Kidney (tissue), 14 donors: ENCODE results near the gene CFH. TPM values are rescaled to one million over a fixed set of nuclear protein-coding genes. Genes with fewer than 3 reads are reported as not detected.
A peak's percentile ranks its signal among the peaks of the same experiment; 100 is the strongest.
"Not testable (repeated sequence)": the region's sequence is repeated elsewhere in the genome, so short reads cannot be mapped to it uniquely, and the experiment has no call there.

ENCODE experiments used
- DNase-seq, 5 donors: peaks; one replicate each; pipeline ENCODE4 v3.0.0-alpha.2; 2013 to 2020
- FAIRE-seq: peaks from 2 replicates; lab custom pipeline; 2012; peaks lifted over from hg19 to GRCh38; lab: Jason Lieb, UNC
- H3K27ac ChIP-seq, 2 donors: one replicate each; pipeline ENCODE4 v1.7.0; 2013; ENCODE audit warnings: low read depth in 2 of 2, low read length in 2 of 2, inconsistent platforms in 1 of 2
- H3K27me3 ChIP-seq: one replicate; pipeline ENCODE4 v1.7.1; 2013; ENCODE audit warnings: low read length, inconsistent platforms; ENCODE audit not compliant: control insufficient read depth, insufficient read depth
- H3K36me3 ChIP-seq, 3 donors: one replicate each; pipeline versions ENCODE4 v1.7.0 to v1.7.1; 2013; ENCODE audit warnings: low read length in 3 of 3, control low read depth in 1 of 3, inconsistent platforms in 1 of 3; ENCODE audit not compliant: insufficient read depth in 3 of 3, control insufficient read depth in 2 of 3
- H3K4me1 ChIP-seq, 3 donors: one replicate each; pipeline versions ENCODE4 v1.7.0 to v1.7.1; 2013; ENCODE audit warnings: low read length in 3 of 3, inconsistent platforms in 1 of 3, low read depth in 1 of 3; ENCODE audit not compliant: control insufficient read depth in 2 of 3, insufficient read depth in 2 of 3
- H3K4me3 ChIP-seq, 3 donors: one replicate each; pipeline versions ENCODE4 v1.7.0 to v1.8.1; 2013; ENCODE audit warnings: low read length in 3 of 3, control low read depth in 1 of 3, inconsistent platforms in 1 of 3
- H3K9ac ChIP-seq, 3 donors: one replicate each; pipeline versions ENCODE4 v1.7.0 to v1.7.1; 2013; ENCODE audit warnings: low read length in 3 of 3, control low read depth in 1 of 3, inconsistent platforms in 1 of 3
- H3K9me3 ChIP-seq, 3 donors: one replicate each; pipeline versions ENCODE4 v1.7.0 to v1.7.1; 2013; ENCODE audit warnings: low read length in 3 of 3, control low read depth in 1 of 3, inconsistent platforms in 1 of 3; ENCODE audit not compliant: control insufficient read depth in 2 of 3, insufficient read depth in 1 of 3
- CTCF ChIP-seq: IDR thresholded peaks from 3 replicates; pipeline ENCODE4 v1.5.1; 2012; ENCODE audit warnings: mild to moderate bottlenecking, moderate library complexity, borderline replicate concordance; ENCODE audit not compliant: insufficient read depth; ENCODE audit errors: extremely low read depth
- intact Hi-C: fragments of 100-400 bp; cut with DNase I; formaldehyde crosslinking; loops from one replicate; pipeline ENCODE4 v1.11.1; 2022
- polyA plus RNA-seq: library from polyadenylated mRNA; stranded (reverse); fragments of 350-450 nt; fragmentation: Illumina TruSeq; extraction: RNeasy Lipid Tissue Mini Kit (QIAGEN cat#74804); gene quantifications from one replicate; pipeline ENCODE4 v1.2.3, GENCODE V29; 2014; ENCODE audit warnings: low read depth, low replicate concordance; ENCODE audit not compliant: insufficient read depth
- total RNA-seq: library from RNA; stranded (reverse); fragmentation: NEBNext Ultra II Directional; extraction: Animal tissue kit (Norgen Biotek cat#: 25700); gene quantifications from one replicate; pipeline ENCODE4 v1.2.1, GENCODE V29; 2021
- donor health status: control.
- donor health status: control.
- donor health status: control.
- donor health status: control.
- donor health status: control.
- donor health status: DM: yes; HTN: yes; CAD: no.
- donor health status: Normal renal cell carcinoma (clear cell type).

Gene CFH
- total and polyA plus RNA-seq, 2 donors from 2014 or later = 24.8 to 99.3 TPM

- intact Hi-C loops = no loop called here
- no peak for TF ChIP-seq CTCF
- no peak overlapping the region for H3K4me3 ChIP-seq
- FAIRE-seq (no peak), DNase-seq (no peak)
- H3K27me3 ChIP-seq = no peaks in the 10 kb centered on the region
- H3K9ac ChIP-seq = no peak overlapping the region
- H3K27ac ChIP-seq = no peak overlapping the region
- H3K9me3 ChIP-seq = no peaks in the 10 kb centered on the region
- no peaks in the 10 kb centered on the region for H3K4me1 ChIP-seq
- no peaks in the 10 kb centered on the region for H3K36me3 ChIP-seq
Measured at GRCh38 chr1:196779093-196779492, 127.2 kb downstream of the CFH start.

GRCh38 chr1:196791252-196791651 lies 139.4 kb downstream of the CFH start:
- H3K9ac ChIP-seq, H3K36me3 ChIP-seq, FAIRE-seq, DNase-seq, H3K9me3 ChIP-seq, H3K27me3 ChIP-seq, intact Hi-C loops, H3K27ac ChIP-seq, H3K4me1 ChIP-seq, H3K4me3 ChIP-seq: not testable (repeated sequence)

- H3K36me3 ChIP-seq, H3K9me3 ChIP-seq, H3K27ac ChIP-seq, intact Hi-C loops, H3K27me3 ChIP-seq, H3K4me3 ChIP-seq, H3K9ac ChIP-seq, FAIRE-seq, H3K4me1 ChIP-seq: not testable (repeated sequence)
- peak in 1 of 5 donors; percentile 2 for DNase-seq
Measured at GRCh38 chr1:196794103-196794502, 142.3 kb downstream of the CFH start.

Other genes with a start within 250 kb of the CFH start
- gene KCNT2, start 43.6 kb upstream of the CFH start, total RNA-seq = 6.3 TPM
- 0.39 TPM for gene KCNT2, start 43.6 kb upstream of the CFH start, polyA plus RNA-seq
- 2.1 TPM for gene CFHR3, start 122.8 kb downstream of the CFH start, total RNA-seq
- gene CFHR3, start 122.8 kb downstream of the CFH start, polyA plus RNA-seq = not detected
- gene CFHR1, start 167.7 kb downstream of the CFH start, total RNA-seq = 22.0 TPM
- gene CFHR1, start 167.7 kb downstream of the CFH start, polyA plus RNA-seq = 2.7 TPM
- 0.35 TPM for gene CFHR4, start 236.0 kb downstream of the CFH start, total RNA-seq
- gene CFHR4, start 236.0 kb downstream of the CFH start, polyA plus RNA-seq = not detected